ENCODE data around the gene FAU.

Gene FAU

GRCh38 chr11:65135633-65136145 is 13.8 kb upstream of the FAU start:
- no peak for DNase-seq

GRCh38 chr11:65134952-65135632 is 13.2 kb upstream of the FAU start:
- DNase-seq = peak; percentile 83

- DNase-seq = peak; percentile 94
Measured at GRCh38 chr11:65134240-65134951, 12.5 kb upstream of the FAU start, which contains the start of gene SYVN1. SYVN1 (minus strand) TSS chr11:65134519; CDS start chr11:65133601, 918 bp downstream.

- DNase-seq = peak; percentile 31
Measured at GRCh38 chr11:65133724-65134123, 11.8 kb upstream of the FAU start.

- DNase-seq = peak; percentile 81
Measured at GRCh38 chr11:65132988-65133700, 11.2 kb upstream of the FAU start.

GRCh38 chr11:65132238-65132987 is 10.5 kb upstream of the FAU start:
- no peak for DNase-seq

GRCh38 chr11:65131895-65132237 is 9.9 kb upstream of the FAU start:
- no peak for DNase-seq

GRCh38 chr11:65131417-65131776 is 9.5 kb upstream of the FAU start:
- DNase-seq = no peak

GRCh38 chr11:65130631-65131416 is 8.9 kb upstream of the FAU start:
- DNase-seq = no peak

GRCh38 chr11:65129649-65130441 is 7.9 kb upstream of the FAU start:
- DNase-seq = no peak

- no peak for DNase-seq
Measured at GRCh38 chr11:65128182-65129145, 6.5 kb upstream of the FAU start.

- DNase-seq = no peak
Measured at GRCh38 chr11:65127473-65128181, 5.7 kb upstream of the FAU start.

- no peak for DNase-seq
Measured at GRCh38 chr11:65126624-65127274, 4.8 kb upstream of the FAU start.

GRCh38 chr11:65125197-65126056 is 3.5 kb upstream of the FAU start:
- DNase-seq = no peak

GRCh38 chr11:65124480-65125196 is 2.7 kb upstream of the FAU start:
- DNase-seq = no peak

- no peak for DNase-seq
Measured at GRCh38 chr11:65121447-65121864, 478 bp downstream of the FAU start.

GRCh38 chr11:65120831-65121230 is 1.1 kb downstream of the FAU start:
- no peak for DNase-seq
